Activated naive CD4-positive, alpha-beta T cell (primary cell): ENCODE data around the gene KIF1A.
A peak's percentile ranks its signal among the peaks of the same experiment; 100 is the strongest.
"Not testable (repeated sequence)": the region's sequence is repeated elsewhere in the genome, so short reads cannot be mapped to it uniquely, and the experiment has no call there.

ENCODE experiments used
- DNase-seq, 4 experiments: peaks; one replicate each; lab custom pipeline; 2025; lab: John Stamatoyannopoulos, UW

Gene KIF1A

DNA sequence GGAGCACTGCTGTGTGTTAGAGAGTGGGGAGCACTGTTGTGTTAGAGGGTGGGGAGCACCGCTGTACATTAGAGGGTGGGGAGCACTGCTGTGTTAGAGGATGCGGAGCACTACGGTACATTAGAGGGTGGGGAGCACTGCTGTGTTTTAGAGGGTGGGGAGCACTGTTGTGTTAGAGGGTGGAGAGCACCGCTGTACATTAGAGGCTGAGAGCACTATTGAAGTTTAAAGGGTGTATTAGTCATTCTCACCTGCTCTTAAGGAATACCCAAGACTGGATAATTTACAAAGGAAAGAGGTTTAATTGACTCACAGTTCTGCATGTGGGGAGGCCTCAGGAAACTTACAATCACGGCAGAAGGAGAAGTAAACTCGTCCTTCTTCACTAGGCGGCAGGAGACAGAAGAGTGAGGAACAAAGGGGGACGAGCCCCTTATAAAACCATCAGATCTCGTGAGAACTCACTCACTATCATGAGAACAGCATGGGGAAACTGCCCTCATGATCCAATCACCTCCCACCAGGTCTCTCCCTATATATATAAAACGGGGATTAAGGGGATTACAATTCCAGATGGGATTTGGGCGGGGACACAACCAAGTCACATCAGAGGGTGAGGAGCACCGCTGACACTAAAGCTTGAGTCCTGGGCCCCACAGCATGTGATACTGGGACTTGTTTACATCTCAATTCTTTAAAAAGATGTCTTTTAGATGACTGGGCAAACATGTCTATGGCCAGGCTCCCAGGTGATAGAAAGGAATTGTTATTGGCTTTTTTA lies 29.1 kb upstream of the KIF1A start:
- no peak for DNase-seq

DNA sequence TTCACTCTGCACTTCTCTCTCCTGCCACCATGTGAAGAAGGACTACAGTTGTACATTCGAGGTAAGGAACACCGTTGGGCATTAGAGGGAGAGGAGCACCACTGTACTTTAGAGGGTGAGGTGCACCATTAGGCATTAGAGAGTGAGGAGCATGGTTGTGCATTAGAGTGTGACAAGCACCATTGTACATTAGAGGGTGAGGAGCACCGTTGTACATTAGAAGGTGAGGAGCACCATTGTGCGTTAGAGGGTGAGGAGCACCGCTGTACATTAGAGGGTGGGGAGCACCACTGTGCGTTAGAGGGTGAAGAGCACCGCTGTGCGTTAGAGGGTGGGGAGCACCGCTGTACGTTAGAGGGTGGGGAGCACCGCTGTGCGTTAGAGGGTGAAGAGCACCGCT lies 27.8 kb upstream of the KIF1A start:
- DNase-seq: no peak

DNA sequence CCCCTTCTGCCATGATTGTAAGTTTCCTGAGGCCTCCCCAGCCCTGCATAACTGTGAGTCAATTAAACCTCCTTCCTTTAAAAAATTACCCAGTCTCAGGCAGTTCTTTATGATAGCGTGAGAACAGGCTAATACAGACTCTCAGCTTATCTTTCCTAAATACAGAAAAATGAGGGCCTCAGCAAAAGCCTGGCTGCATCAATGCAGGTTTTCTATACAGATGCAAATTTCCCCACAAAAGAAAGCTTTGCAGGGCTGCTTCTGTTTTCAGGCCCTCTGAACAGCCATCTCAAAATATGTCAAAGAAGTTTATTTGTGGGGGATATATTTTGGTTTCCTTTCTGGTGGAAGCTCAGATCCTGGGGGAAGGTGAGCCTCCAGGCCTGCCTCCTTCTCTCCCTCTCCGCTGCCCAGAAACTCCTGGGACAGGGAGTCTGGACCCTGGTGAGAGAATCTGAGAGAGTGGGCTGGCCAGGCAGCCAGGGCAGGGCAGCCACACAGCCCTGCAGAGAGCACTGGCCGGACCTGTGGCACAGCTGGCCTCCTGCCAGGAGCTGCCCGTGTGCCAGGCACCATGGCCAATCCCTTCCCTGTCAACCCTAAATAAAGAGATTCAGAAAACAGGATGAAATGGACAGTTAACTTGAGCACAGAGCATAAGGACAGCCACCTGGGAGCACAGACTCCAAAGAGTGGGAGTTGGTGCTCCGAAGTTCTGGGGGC lies 27.0 kb upstream of the KIF1A start:
- no peak for DNase-seq

DNA sequence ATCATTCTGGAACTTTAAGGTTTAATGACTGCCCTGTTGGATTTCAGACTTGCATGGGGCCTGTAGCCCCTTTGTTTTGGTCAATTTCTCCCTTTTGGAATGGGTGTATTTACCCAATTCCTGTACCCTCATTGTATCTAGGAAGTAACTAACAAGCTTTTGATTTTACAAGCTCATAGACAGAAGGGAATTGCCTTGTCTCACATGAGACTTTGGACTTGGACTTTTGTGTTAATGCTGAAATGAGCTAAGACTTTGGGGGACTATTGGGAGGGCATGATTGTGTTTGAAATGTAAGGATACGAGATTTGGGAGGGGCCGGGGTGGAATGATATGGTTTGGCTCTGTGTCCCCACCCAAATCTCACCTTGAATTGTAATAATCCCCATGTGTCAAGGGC lies 26.3 kb upstream of the KIF1A start:
- not testable (repeated sequence) for DNase-seq

DNA sequence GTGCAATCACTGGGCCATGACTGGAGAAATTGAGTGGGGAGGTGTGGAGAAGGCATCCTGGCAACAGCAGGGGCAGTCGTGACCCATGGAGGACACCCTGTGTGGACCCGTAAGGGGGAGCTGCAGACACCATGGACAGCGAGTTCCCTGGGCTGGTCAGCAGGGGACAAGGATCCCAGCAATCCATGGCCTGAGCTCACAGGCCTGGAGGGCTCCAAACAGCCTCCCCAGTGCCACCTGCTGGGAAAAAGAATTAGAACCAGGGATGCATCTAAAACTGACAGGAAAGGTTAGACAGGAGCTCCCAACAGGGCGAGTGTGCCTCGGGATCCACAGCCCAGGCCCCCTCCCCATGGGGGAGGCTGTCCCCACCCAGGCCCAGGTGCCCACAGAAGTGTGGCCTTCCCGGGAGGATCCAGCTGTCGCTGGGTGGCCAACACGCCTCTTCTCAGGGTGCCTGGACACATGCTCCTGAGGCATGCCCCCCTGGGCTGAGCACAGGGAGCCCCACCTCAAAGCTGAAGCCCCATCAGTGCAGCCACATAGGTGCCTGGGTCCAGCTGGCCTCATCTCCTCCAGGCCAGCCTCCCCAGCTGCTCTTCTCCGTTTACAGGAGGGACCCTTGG lies 20.5 kb upstream of the KIF1A start:
- DNase-seq: no peak

DNA sequence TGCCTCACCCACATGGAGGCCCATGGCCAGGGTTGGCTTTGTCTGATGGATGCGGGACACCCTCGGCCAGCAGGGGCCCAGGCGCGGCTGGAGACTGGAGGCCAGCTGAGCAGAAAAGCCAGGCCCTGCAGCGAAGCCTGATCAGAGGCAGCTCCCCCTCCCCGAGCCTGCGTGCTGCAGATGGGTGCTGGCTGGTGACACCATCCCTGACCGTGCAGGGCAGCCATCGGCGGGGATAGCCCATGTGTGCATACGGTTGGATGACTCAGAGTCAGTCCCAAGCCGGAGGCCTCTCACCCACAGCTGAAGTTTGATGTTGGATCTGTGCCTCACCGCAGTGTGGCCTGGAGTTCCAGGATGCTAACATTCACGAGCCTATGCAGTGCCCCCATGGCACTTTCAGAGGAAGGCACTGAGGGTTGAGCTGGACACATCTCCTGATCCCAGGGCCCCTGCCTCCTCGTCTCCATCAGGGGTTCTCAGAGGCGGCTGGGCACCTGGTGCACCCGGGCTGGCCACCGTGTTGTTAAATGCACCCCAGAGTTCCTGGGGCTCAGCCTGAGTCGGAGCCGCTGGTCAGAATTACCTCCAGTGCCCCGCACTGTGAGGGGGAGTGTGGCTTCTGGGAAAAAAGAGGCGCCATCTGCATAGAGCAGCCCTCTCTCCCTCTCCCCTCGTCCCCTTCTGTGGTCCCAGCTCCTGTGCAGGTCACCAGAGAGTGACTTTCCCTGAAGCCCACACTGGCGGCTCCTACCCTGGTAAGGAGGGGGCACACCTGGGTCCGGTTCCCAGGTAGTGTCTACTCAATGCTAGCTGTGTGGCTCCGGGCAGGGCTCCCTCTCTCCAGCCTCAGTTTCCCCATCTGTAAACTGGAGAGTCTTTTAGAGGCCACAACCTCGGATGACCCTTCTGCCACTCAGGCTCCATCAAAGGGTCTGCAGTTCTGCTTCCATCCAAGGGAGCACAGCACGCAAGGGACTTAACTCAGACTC lies 19.4 kb upstream of the KIF1A start:
- no peak for DNase-seq

DNA sequence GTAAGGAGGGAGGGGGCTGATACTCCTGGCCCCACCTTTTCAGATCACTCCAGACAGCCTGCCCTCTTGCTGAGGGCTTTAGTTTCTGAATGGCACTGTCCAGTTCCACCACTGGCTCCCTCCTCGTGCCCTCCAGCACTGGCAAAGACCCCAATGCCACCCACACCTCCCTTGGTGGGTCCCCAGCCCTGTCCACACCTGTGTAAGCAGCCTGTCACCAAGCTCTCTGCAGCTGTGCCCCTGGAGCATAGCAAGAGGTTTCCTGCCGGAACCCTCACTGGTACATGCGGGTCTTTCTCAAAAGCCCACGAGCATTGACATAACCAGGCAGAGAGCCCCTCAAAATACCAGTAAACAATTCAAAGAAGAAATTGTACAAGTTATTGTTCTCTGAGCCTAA lies 17.6 kb upstream of the KIF1A start:
- no peak for DNase-seq

DNA sequence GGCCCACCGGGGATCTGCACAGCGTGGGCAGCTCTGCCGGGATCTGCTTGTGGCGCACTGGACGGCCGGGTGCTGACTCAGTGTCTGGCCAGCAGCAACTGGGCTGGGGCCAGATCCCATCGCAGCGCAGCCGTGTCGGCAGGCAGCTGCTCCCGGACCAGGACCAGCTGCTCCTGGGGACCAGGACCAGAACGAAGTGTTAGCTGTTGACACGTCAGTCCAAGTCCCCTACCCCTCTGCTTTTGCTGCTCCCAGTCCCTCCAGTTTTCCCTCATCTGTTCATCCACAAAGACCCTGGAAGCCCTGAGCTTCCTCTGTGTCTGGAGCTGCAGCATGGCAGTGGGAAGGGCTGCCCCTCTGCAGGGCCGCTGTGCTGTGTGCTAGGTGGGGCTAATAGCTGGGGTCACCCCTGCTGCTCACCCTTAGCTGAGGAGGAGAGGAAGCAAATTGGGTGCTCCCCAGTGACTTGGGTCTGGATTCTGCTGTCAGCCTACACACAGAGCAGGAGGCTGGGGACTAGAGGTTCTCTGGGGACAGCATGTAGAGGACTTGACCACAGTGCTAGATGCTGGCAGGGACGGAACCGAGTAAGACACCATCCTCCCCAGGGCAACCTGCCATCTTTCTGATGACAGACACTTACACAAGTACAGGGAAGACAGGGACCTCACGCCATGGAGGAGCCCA lies 16.9 kb upstream of the KIF1A start:
- no peak for DNase-seq

DNA sequence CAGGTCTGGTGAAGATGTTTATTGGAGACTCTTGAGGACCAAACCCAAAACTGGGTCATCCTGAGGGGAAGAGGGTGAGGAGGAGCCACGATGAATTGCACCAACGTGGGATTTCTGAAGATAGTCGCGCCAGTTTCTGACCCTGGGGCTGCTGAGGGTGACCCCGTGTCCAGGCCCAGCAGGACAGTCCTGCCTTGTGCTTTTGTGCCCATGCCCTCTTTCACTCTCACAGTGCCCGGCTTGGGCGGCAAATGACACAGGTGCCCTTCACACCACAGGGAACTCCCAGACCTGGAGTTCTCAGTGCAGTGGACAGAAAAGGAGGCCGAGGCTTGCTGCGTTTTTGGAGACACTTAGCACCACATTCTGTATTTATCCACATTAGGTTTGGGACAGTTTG lies 15.5 kb upstream of the KIF1A start:
- DNase-seq: no peak

DNA sequence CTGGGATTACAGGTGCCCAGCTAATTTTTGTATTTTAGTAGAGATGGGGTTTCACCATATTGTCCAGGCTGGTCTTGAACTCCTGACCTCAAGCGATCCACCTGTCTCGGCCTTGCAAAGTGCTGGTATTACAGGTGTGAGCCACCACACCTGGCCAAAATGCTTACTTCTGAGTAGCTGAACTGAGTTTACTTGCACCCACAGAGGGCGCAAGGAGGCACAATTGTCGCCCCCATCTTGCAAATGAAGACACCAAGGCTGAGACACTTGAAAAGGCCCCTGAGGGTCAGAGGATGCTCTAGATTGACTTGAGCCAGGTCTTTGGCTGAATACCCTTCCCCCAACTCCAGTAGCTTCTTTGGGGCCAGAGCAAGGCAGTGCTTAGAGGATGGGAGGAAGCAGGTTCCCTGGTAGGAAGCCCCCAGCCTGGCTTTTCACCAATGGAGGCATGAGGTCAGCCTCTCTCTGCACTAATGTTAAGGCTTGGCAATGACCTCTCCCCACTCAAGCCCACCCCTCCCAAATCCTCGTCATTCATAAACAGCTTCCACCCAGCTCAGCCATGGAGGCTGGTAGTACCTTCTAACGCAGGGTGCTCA lies 14.5 kb upstream of the KIF1A start:
- DNase-seq: no peak

DNA sequence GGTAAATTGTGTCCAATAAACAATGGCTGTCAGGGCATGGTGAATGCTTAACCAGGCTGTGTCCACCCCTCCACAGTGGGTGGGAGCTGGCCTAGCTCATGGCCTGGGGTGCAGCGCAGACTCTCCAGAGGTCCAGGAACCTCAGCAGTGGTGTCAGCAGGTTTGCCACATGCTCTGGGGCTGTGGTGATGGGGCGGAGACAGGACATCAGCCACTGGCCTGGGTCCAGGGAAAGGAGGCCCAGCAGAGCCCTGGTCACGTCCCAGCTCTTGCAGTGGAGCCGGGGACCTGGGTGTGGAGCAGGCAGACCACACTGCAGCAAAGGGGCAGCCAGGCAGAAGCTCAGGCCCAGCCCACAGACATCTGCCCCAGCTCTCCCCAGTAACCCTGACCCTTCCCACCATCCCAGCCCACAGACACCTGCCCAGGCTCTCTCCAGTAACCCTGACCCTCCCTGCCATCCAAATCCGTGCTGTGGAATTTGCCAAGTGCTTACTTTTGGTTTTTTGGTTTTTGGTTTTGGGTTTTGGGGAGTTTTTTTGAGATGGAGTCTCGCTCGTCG lies 13.8 kb upstream of the KIF1A start:
- DNase-seq: no peak

DNA sequence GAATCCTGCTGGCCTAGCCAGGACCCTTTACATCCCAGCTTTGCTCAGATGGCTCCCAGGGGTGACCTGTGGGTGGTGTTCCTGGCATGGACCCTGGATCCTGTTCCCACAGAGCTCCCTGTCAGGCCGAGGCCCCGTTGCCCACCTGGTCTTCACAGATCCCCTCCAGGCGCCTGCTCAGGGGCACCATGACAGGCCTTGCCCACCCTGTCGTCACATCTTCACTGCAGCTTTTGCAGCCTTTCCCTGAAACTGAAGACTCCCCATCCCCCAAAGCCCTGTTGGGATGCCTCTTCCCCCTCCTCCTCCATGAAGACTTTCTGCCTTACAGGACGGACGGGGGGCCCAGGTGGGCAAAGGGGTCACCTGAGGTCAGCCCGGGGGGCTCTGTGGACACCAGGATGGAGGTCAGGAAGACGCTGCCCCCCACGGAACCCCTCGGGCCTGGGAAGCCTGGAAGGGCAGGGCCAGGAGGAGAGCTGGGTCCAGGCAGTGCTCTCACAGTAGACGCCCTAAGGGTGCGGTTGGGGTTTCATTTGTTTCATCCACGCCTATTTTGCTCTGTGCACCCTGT lies 13.0 kb upstream of the KIF1A start:
- no peak for DNase-seq

DNA sequence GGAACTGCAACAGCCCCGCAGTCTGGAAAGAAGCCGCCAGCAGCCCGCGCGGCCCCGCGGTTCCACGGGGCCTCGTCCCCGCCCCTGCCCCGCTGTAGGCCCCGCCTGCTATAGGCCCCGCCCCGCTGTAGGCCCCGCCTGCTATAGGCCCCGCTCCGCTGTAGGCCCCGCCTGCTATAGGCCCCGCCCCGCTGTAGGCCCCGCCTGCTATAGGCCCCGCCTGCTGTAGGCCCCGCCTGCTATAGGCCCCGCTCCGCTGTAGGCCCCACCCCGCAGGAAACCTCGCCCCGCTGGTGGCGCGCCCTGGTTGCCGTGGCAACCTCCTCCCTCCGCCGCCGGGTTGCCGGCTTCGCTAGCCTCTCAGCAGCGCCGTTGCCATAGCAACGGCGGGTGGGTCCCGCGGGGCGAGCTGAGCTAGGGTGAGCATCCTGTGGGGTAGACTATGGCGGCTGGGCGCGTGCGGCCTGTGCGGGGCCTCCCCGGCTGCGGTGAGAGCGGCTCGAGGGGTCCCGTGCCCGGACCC lies 12.2 kb upstream of the KIF1A start:
- DNase-seq: peak; percentile 91 to 99 (median 96)

DNA sequence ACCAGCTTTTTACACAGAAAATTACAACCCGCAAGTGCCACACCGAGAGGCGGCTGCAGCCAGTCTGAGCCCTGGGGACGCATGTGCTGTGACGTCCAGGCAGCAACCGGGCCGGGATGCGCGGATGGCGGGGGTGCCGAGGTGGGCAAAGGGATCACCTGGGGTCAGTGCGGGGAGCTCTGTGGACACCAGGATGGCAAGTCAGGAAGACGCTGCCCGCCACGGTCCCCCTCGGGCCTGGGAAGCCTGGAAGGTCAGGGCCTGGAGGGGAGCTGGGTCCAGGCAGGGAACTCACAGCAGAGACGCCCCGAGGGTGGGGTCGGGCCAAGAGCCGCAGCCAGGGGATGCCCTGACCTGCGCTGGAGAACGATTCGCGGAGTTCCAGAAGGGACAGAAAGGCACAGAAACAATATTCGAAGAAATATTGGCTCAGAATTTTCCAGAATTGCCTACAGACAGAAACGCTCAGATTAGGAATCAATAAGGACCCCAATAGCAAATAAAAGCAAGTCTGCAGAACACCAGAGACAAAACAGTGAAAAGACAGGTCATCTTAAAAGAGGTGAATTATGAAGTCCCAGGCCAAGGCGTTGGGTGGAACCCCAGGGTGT lies 11.7 kb upstream of the KIF1A start:
- DNase-seq: no peak

DNA sequence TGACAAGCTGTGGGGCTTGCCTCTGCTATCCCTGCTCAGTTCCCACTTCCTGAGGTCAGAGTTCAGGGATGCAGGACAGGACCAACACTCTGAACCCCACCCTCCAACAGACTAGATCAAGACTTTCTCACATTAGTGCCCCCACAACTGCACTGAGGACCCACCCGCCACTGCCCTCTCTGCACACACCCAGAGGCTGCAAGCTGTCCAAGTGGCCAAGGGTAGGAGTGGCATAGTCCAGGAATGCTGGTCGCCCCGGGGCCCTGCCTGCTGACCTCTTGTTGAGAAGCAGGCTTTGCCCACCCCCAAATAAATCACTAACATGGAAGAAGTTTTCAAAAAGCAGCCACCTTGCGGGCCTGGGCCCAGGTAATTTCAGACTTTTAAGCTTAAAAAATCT lies 5.5 kb upstream of the KIF1A start:
- no peak for DNase-seq

DNA sequence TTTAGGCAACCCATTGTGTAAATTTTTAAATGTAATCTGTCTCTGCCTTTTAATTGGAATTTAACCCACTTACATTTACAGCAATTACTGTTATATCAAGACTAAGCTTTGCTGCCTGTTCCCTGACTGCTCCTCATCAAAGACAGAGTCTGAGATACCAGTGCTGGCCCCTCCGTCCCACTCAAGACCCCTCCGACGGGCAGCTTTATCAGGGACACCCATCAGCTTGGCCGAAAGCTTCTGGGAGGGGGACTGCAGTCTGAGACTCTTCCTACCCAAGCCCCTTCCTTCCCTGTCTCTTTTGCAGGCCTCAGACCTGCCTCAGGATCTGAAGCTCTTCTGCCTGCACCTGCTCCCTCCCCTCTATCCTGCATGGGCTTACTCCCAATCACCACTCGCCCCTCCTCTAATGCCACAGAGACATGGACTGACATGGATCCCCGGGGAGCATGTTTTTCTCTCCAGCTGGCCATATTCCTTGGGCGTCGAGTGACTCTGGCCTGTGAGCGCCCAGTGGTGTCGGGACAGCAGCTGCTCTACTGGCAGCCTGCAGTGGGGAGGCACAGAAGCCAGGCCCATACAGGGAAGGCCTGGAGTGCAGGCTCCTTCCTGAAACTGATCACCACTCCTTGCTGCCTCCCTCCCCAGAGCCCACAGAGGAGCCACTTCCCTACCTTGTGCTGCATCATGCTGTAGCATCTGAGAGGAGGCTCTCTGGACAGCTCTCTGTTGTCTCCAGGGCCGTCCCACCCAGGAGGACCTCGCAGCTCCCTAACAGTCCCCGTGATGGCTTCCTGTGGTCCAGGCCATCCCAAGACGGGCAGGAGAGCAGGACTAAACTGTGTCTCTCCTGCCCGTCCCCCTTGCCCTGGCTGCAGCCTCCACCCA lies 3.7 kb upstream of the KIF1A start:
- DNase-seq: no peak

DNA sequence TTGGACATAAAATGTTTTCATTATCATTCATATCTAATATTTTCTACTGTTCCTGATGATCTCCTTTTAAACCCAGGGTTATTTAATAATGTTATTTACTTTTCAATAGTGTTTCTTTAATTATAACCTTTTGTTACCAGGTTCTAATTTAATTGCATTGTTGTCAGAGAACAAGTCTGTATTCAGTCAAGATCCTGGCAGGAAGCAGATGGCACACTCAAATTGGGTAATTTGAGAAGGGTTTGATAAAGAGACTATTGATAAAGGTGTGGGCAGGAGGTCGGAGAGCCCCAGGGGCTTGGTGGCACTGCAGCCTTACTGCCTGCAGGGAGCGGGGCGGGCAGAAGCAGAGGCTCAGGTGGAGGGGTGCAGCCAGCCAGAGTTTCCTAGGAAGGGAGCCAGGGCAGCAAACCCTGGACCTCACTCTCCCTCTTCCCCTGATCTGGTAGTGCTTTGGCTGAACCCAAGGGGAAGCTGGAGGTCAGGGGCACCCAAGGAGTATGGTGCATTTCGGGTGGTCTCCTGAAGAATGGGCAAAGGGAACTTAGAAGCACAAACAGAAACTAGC lies 2.3 kb upstream of the KIF1A start:
- no peak for DNase-seq

DNA sequence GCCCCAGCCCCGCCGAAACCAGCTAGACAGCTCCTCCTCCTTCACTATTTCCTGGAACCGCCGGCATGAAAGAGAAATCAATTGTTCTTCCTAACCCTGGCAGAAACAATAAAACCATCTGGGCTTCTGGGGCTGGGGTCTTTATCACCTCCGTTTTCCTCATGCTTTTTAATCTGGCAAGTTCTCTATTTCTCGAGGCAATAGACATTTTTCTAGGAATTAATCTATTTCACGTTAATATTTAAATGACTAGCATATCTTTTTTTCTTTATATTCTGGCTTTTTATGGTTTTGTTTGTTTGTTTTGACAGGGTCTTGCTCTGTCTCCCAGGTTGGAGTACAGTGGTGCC lies 1.4 kb upstream of the KIF1A start:
- no peak for DNase-seq
